H1 (cell line): Measurements from ENCODE around the gene PRKCZ. TPM values are rescaled to one million over a fixed set of nuclear protein-coding genes. Genes with fewer than 3 reads are reported as not detected.
A peak's percentile ranks its signal among the peaks of the same experiment; 100 is the strongest.

Experiments used
- CTCF ChIA-PET: fragments of 300-600 bp; sonication (Branson Sonifier 250); formaldehyde crosslinking; loops from one replicate; lab custom pipeline; 2021; ENCODE audit not compliant: partially characterized antibody; lab: Charles Lee
- POLR2A ChIA-PET: fragments of 300-600 bp; sonication (Branson Sonifier 250); formaldehyde crosslinking; loops from one replicate; lab custom pipeline; 2021; ENCODE audit warnings: inconsistent platforms; ENCODE audit not compliant: partially characterized antibody; lab: Charles Lee
- DNase-seq, 2 experiments: peaks; one replicate each; pipeline versions ENCODE4 v3.0.0 to v3.0.0-alpha.2; 2010 to 2022; ENCODE audit warnings: low spot score in 2 of 2, low read depth in 1 of 2, mixed read lengths in 1 of 2
- FAIRE-seq: peaks from 2 replicates; lab custom pipeline; 2011; peaks lifted over from hg19 to GRCh38; lab: Jason Lieb, UNC
- H2AFZ ChIP-seq: 2 replicates; pipeline ENCODE4 v1.8.1; 2012; ENCODE audit warnings: low read length, inconsistent platforms
- H2AK5ac ChIP-seq: 2 replicates; pipeline ENCODE4 v1.6.1; 2013; ENCODE audit warnings: low read depth, low read length
- H2BK120ac ChIP-seq: replicated peaks from 2 replicates; pipeline ENCODE3; 2013; ENCODE audit warnings: low read depth, low read length, inconsistent platforms
- H2BK12ac ChIP-seq: 2 replicates; pipeline ENCODE4 v1.6.1; 2013; ENCODE audit warnings: low read depth, low read length
- H2BK15ac ChIP-seq: 2 replicates; pipeline ENCODE4 v1.6.1; 2013; ENCODE audit warnings: low read length
- H2BK20ac ChIP-seq: 2 replicates; pipeline ENCODE4 v1.6.1; 2013; ENCODE audit warnings: low read length
- H2BK5ac ChIP-seq: 2 replicates; pipeline ENCODE4 v1.6.1; 2013; ENCODE audit warnings: low read depth, low read length
- H3K14ac ChIP-seq: 2 replicates; pipeline ENCODE4 v1.6.1; 2013; ENCODE audit warnings: inconsistent platforms; ENCODE audit not compliant: insufficient read length
- H3K18ac ChIP-seq: 2 replicates; pipeline ENCODE4 v1.6.1; 2013; ENCODE audit warnings: low read length; ENCODE audit errors: extremely low read depth
- H3K23ac ChIP-seq: 2 replicates; pipeline ENCODE4 v1.6.1; 2013; ENCODE audit warnings: inconsistent platforms; ENCODE audit not compliant: insufficient read length
- H3K23me2 ChIP-seq: 2 replicates; pipeline ENCODE4 v1.6.1; 2013; ENCODE audit warnings: low read depth, low read length
- H3K27ac ChIP-seq: 2 replicates; pipeline ENCODE4 v1.6.1; 2011; ENCODE audit warnings: low read depth, low read length, inconsistent platforms
- H3K27me3 ChIP-seq, 4 experiments: replicated peaks in 1 of 4; 1 replicate in 1 of 4; 2 replicates in 3 of 4; pipeline versions ENCODE4 v1.6.1 to v1.8.1; 2011 to 2013; ENCODE audit warnings: low read length in 3 of 4, mild to moderate bottlenecking in 3 of 4, inconsistent platforms in 2 of 4, mixed read lengths in 2 of 4, moderate library complexity in 1 of 4; ENCODE audit not compliant: control insufficient read depth in 3 of 4, insufficient read depth in 3 of 4; ENCODE audit errors: extremely low read depth in 1 of 4
- H3K36me3 ChIP-seq, 4 experiments: 2 replicates each; pipeline versions ENCODE4 v1.6.1 to v1.8.1; 2011 to 2013; ENCODE audit warnings: mild to moderate bottlenecking in 4 of 4, low read length in 3 of 4, moderate library complexity in 2 of 4, control low read depth in 1 of 4, inconsistent platforms in 1 of 4; ENCODE audit not compliant: insufficient read depth in 4 of 4, control insufficient read depth in 2 of 4
- H3K4ac ChIP-seq: replicated peaks from 2 replicates; pipeline ENCODE3; 2013; ENCODE audit warnings: low read length, low read depth, mixed read lengths, inconsistent platforms; ENCODE audit not compliant: insufficient read length
- H3K4me1 ChIP-seq, 4 experiments: replicated peaks in 1 of 4; 1 replicate in 1 of 4; 2 replicates in 3 of 4; pipeline versions ENCODE4 v1.6.1 to v1.8.1; 2011 to 2013; ENCODE audit warnings: low read length in 3 of 4, inconsistent platforms in 2 of 4, mixed read lengths in 1 of 4; ENCODE audit not compliant: insufficient read depth in 4 of 4, control insufficient read depth in 3 of 4
- H3K4me2 ChIP-seq, 2 experiments: 2 replicates each; pipeline versions ENCODE4 v1.6.1 to v1.8.1; 2011 to 2013; ENCODE audit warnings: low read depth in 2 of 2, low read length in 2 of 2, control low read depth in 1 of 2, inconsistent platforms in 1 of 2, mild to moderate bottlenecking in 1 of 2; ENCODE audit not compliant: insufficient read depth in 1 of 2
- H3K4me3 ChIP-seq, 4 experiments: fragments of 200-600, 300-600 bp in 1 of 4; sonication (generic), shearing (Covaris generic), sonication (Bioruptor Twin) in 1 of 4; 2 replicates each; pipeline versions ENCODE4 v1.5.1 to v1.8.1; 2011 to 2016; ENCODE audit warnings: low read length in 4 of 4, low read depth in 3 of 4, control low read depth in 2 of 4, inconsistent platforms in 2 of 4, mild to moderate bottlenecking in 2 of 4, mixed read lengths in 1 of 4, moderate library complexity in 1 of 4; ENCODE audit not compliant: insufficient read depth in 2 of 4; ENCODE audit errors: extremely low read depth in 1 of 4
- H3K56ac ChIP-seq: replicated peaks from 2 replicates; pipeline ENCODE3; 2013; ENCODE audit warnings: low read depth, mild to moderate bottlenecking, mixed read lengths, low read length, inconsistent platforms; ENCODE audit not compliant: insufficient read length
- H3K79me1 ChIP-seq: 2 replicates; pipeline ENCODE4 v1.6.1; 2013; ENCODE audit warnings: low read depth, low read length, control low read depth
- H3K79me2 ChIP-seq, 2 experiments: 2 replicates each; pipeline versions ENCODE4 v1.6.1 to v1.8.1; 2012 to 2013; ENCODE audit warnings: low read length in 2 of 2, mild to moderate bottlenecking in 2 of 2, inconsistent platforms in 1 of 2; ENCODE audit not compliant: insufficient read depth in 2 of 2, control insufficient read depth in 1 of 2
- H3K9ac ChIP-seq, 4 experiments: replicated peaks in 1 of 4; 1 replicate in 1 of 4; 2 replicates in 3 of 4; pipeline versions ENCODE4 v1.6.1 to v1.8.1; 2011 to 2013; ENCODE audit warnings: low read depth in 3 of 4, low read length in 3 of 4, control low read depth in 2 of 4, mild to moderate bottlenecking in 2 of 4, moderate library complexity in 2 of 4, inconsistent platforms in 1 of 4; ENCODE audit errors: extremely low read depth in 1 of 4
- H3K9me3 ChIP-seq, 2 experiments: 2 replicates each; pipeline versions ENCODE4 v1.6.1 to v1.8.1; 2012 to 2013; ENCODE audit warnings: mild to moderate bottlenecking in 2 of 2, moderate library complexity in 2 of 2, control low read depth in 1 of 2, inconsistent platforms in 1 of 2, low read depth in 1 of 2, low read length in 1 of 2, mixed read lengths in 1 of 2; ENCODE audit not compliant: insufficient read depth in 2 of 2
- H4K20me1 ChIP-seq, 2 experiments: replicated peaks in 1 of 2; 2 replicates each; pipeline versions ENCODE3 to v1.8.1; 2011 to 2013; ENCODE audit warnings: inconsistent platforms in 2 of 2, low read length in 2 of 2, mild to moderate bottlenecking in 1 of 2; ENCODE audit not compliant: insufficient read depth in 2 of 2, control insufficient read depth in 1 of 2
- H4K5ac ChIP-seq: 2 replicates; pipeline ENCODE4 v1.6.1; 2013; ENCODE audit warnings: low read length, low read depth, mixed read lengths, inconsistent platforms; ENCODE audit not compliant: insufficient read length
- H4K8ac ChIP-seq: 2 replicates; pipeline ENCODE4 v1.8.0; 2013; ENCODE audit warnings: mild to moderate bottlenecking, moderate library complexity, low read length, inconsistent platforms; ENCODE audit not compliant: insufficient read depth; ENCODE audit errors: extremely low read depth
- H4K91ac ChIP-seq: replicated peaks from 2 replicates; pipeline ENCODE3; 2013; ENCODE audit warnings: low read length, mixed read lengths, inconsistent platforms; ENCODE audit not compliant: insufficient read length
- NRF1 ChIP-seq: IDR thresholded peaks from 2 replicates; pipeline ENCODE4 v1.6.1; 2011; ENCODE audit warnings: mild to moderate bottlenecking, low read depth, low read length, improper control_type of control experiment
- RAD21 ChIP-seq, 2 experiments: IDR thresholded peaks in 1 of 2; conservative IDR thresholded peaks in 1 of 2; 2 replicates each; pipeline ENCODE4 v1.6.1; 2011; ENCODE audit warnings: low read depth in 2 of 2, low read length in 2 of 2, improper control_type of control experiment in 1 of 2, inconsistent platforms in 1 of 2, mild to moderate bottlenecking in 1 of 2, moderate library complexity in 1 of 2
- SIRT6 ChIP-seq: IDR thresholded peaks from one replicate; pipeline ENCODE4 v1.7.1; 2012; ENCODE audit warnings: low read length, inconsistent platforms
- SRF ChIP-seq: IDR thresholded peaks from 2 replicates; pipeline ENCODE4 v1.6.1; 2011; ENCODE audit warnings: mild to moderate bottlenecking, low read depth, low read length, moderate library complexity
- TAF1 ChIP-seq: IDR thresholded peaks from 2 replicates; pipeline ENCODE4 v1.6.1; 2011; ENCODE audit warnings: mild to moderate bottlenecking, low read depth, low read length
- TEAD4 ChIP-seq: IDR thresholded peaks from 2 replicates; pipeline ENCODE4 v1.6.1; 2012; ENCODE audit warnings: low read depth, low read length, inconsistent platforms, mixed read lengths
- YY1 ChIP-seq: IDR thresholded peaks from 2 replicates; pipeline ENCODE4 v1.6.1; 2011; ENCODE audit warnings: low read depth, mild to moderate bottlenecking, low read length
- WGBS, 2 experiments: shearing (Covaris generic) in 1 of 2; methylation state at CpG; one replicate each; pipeline versions ENCODE4 v1.1.6 to v1.1.7; 2013 to 2015; ENCODE audit warnings: low lambda C conversion rate in 2 of 2, mixed read lengths in 2 of 2, inconsistent platforms in 1 of 2, low coverage in 1 of 2, missing lambda C conversion rate in 1 of 2; ENCODE audit not compliant: insufficient replicate concordance in 2 of 2, insufficient coverage in 1 of 2, insufficient read length in 1 of 2; ENCODE audit errors: extremely low coverage in 1 of 2, missing lambda C conversion rate in 1 of 2; 5-methylcytosine and 5-hydroxymethylcytosine counted together
- polyA plus RNA-seq, 7 experiments: library from polyadenylated mRNA; depleted of rRNA in 3 of 7; stranded (reverse) in 5 of 7; unstranded in 2 of 7; fragments of >200 nt in 5 of 7; fragments of 200-250 nt in 2 of 7; gene quantifications; 1 replicate in 5 of 7; 2 replicates in 1 of 7; 4 replicates in 1 of 7; pipeline versions ENCODE4 v1.2.1 to v1.2.3, GENCODE V29; 2011 to 2013; ENCODE audit warnings: missing spikeins in 2 of 7, mixed read lengths in 2 of 7
- total RNA-seq: library from RNA; stranded (reverse); fragmentation: NEBNext Ultra II Directional; extraction: Animal tissue kit (Norgen Biotek cat#: 25700); gene quantifications from 2 replicates; pipeline ENCODE4 v1.2.1, GENCODE V29; 2021

The PRKCZ gene
- total and polyA plus RNA-seq, 2 of the 8 experiments (the other 6 are each of a cell fraction or from before 2014, with no cell fraction given), result 37.4 to 45.1 TPM

DNA sequence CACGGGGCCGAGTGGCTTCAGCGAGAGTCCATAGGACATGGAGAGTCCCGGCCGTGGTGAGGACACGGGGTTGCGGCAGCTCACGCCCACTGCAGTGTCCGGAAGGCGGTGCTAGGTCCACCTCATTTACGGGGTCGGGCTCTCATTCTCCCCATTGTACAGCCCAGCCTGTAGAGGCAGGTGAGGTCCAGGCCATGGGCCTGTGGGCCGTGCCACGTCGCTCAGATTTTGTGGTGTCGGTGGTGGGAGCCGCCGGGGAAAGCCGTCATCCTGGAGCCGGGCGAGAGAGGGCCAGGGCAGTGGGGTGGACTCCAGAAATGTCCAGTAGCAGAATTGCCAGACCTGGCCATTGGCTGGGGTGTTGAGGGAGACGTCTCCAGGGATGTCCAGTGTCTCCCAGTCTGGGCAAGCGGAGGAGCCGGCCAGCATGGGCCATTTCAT is 59.4 kb downstream of the PRKCZ start:
- H3K79me2 ChIP-seq, result no peaks in the 10 kb centered on the region
- ChIA-PET POLR2A (no interaction called here), CTCF (interaction anchor here (0.9 to 5.6 kb wide), 14 partner anchors 10 to 65 kb away, joined by 3 to 58 read pairs (median 4); no protein-coding TSS in a partner anchor)
- no peaks in the 10 kb centered on the region; the same call in 1 of the 2 replicates for H3K23me2 ChIP-seq
- peak overlapping the region; percentile 38; the same call in 1 of the 2 replicates for H4K8ac ChIP-seq
- no peak overlapping the region for H3K4me2 ChIP-seq
- no peak overlapping the region for H4K5ac ChIP-seq
- no peak overlapping the region for H3K18ac ChIP-seq
- H3K4ac ChIP-seq, result no peak overlapping the region
- H2BK12ac ChIP-seq, result no peak overlapping the region
- H3K79me1 ChIP-seq, result no peaks in the 10 kb centered on the region; the same call in 1 of the 2 replicates
- H3K4me1 ChIP-seq, result no peaks in the 10 kb centered on the region; a peak in 1 of 7 replicates
- TF ChIP-seq SIRT6 (no peak), RAD21 (IDR thresholded peaks at IDR 0.05 in 1 of 2, conservative IDR thresholded peaks at IDR 0.05 in 1 of 2; ENCODE audit: low read depth in 2 of 2, low read length in 2 of 2) (no peak), YY1 (no peak), NRF1 (no peak), TAF1 (no peak), SRF (no peak), TEAD4 (no peak)
- no peaks in the 10 kb centered on the region for H3K9me3 ChIP-seq
- H2BK20ac ChIP-seq, result no peak overlapping the region
- peaks cover 0 to 7% (median 3%) of the 10 kb centered on the region in 4 experiments; a peak in 2 of 8 replicates for H3K36me3 ChIP-seq
- H3K56ac ChIP-seq, result no peak overlapping the region
- no peak overlapping the region for H2AFZ ChIP-seq
- H3K9ac ChIP-seq, result no peak overlapping the region
- H4K20me1 ChIP-seq, result peaks cover 8 to 14% of the 10 kb centered on the region in 2 experiments
- no peak for FAIRE-seq
- no peak overlapping the region for H3K23ac ChIP-seq
- no peak overlapping the region for H3K27ac ChIP-seq
- H2BK5ac ChIP-seq, result no peak overlapping the region
- WGBS, 2 experiments, result 81% methylated on average over 22 of the region's 24 CpGs; no CpG with 5 or more reads in 1 of the 2 experiments
- H2BK15ac ChIP-seq, result no peak overlapping the region
- no peak overlapping the region for H4K91ac ChIP-seq
- no peaks in the 10 kb centered on the region for H3K27me3 ChIP-seq
- H3K14ac ChIP-seq, result no peak overlapping the region
- no peak overlapping the region for H3K4me3 ChIP-seq
- no peak for DNase-seq
- H2BK120ac ChIP-seq, result no peak overlapping the region
- no peak overlapping the region for H2AK5ac ChIP-seq
